ENCODE data around the gene THSD8.
A peak's percentile ranks its signal among the peaks of the same experiment; 100 is the strongest.
"Not testable (repeated sequence)": the region's sequence is repeated elsewhere in the genome, so short reads cannot be mapped to it uniquely, and the experiment has no call there.

THSD8 gene

GRCh38 chr19:12825254-12826131, 23.6 kb downstream of the THSD8 start:
- DNase-seq (ENCODE audit: low read depth in 2 of 2): no peak

DNA sequence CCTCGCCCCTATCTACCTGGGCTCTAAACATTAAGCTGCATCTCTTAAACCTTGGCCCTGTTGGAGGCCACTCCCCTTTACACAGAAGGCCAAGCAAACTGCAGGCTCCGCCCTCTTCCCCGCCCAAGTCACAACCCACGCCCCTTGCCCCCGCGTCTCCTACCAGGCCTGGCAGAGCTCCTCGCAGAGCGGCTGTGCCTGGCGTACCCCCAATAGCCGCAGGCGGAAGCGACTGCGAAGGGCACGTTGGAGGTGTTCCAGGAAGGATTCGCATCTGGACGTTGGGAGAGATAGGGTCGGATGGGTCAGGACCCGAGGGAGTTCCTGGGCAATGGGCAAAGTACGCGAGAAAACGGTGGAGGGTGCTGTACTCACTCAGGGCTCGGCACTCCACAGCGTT, 26.6 kb downstream of the THSD8 start:
- DNase-seq (ENCODE audit: low read depth in 2 of 2): no peak

- DNase-seq (ENCODE audit: low read depth in 2 of 2): no peak
Observed at GRCh38 chr19:12833418-12833737, 31.5 kb downstream of the THSD8 start.

- DNase-seq (ENCODE audit: low read depth in 2 of 2): peak in 1 of 2 donors; percentile 43
Observed at GRCh38 chr19:12833738-12834565, 32.1 kb downstream of the THSD8 start.

DNA sequence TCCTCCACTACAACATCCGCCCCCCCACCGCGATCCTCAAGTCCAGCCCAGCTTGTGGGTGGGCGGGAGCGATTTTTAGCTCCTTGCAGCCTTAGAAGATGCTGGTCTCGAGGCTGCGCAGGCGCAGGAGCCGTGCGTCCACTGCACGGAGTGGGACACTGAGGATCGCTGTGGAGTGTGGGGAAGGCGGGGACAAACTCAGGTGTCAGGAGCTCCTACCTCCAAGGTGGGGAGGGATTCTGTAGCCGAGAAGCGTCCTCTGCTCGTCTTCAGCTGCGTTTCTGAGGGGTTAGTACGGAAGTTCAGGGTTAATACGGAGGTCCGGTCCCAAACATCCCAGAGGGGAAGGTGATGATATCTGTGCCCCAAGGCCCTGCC, 32.7 kb downstream of the THSD8 start, which contains the start of gene RTBDN:
TSS of gene RTBDN (minus strand) at position 14 of the 378 bp plus-strand sequence. CDS start 4,600 bp downstream, outside the sequence.
- DNase-seq (ENCODE audit: low read depth in 2 of 2): no peak

- no peak for DNase-seq (ENCODE audit: low read depth in 2 of 2)
Observed at GRCh38 chr19:12834976-12835757, 33.3 kb downstream of the THSD8 start.

GRCh38 chr19:12836529-12836863, 34.6 kb downstream of the THSD8 start:
- no peak for DNase-seq (ENCODE audit: low read depth in 2 of 2)

- DNase-seq (ENCODE audit: low read depth in 2 of 2): no peak
Observed at GRCh38 chr19:12837225-12837624, 35.4 kb downstream of the THSD8 start.

GRCh38 chr19:12838182-12838885, 36.5 kb downstream of the THSD8 start, which contains the start of gene MAST1:
Gene MAST1 (plus strand): TSS chr19:12838515. CDS start chr19:12838573, 58 bp downstream.
- peak in 1 of 2 donors; percentile 19 for DNase-seq (ENCODE audit: low read depth in 2 of 2)

DNA sequence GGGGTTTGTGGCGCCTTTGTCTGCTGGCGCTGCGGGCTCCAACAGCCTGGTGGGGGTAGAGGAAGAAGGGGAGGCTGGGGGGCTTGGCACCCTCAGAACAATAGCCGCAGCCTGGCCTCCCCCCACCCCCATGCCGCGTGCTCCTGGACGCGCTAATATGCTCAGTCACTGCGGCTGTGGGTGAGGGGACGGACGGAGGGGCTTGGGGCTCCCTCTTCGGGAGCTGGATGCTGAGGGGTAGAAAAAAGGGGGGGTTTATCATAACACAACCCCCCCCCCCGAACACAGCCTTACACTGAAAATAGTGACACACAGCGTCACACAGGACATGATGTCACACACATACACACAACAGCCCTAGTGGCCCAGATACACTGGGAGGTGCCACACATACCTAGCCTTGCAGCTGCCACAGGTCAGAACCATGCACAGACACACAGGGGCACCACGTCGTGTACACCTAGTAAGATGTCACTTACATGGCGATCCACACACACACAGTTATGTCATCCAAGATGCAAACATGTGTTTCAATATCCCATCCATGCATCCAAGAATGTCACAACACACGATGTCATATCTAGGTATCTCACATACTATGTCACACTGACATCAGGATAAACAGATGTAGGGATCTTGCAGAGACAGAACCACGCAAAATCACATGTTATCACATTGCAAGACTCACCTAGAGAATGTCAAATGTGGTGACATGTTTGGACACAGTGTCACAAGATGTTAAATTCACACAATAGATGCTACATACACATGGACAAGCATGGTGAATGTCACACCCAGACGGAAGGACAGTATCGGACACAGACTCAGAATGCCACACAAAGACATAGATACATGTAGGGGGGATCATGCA, 37.3 kb downstream of the THSD8 start:
- no peak for DNase-seq (ENCODE audit: low read depth in 2 of 2)

DNA sequence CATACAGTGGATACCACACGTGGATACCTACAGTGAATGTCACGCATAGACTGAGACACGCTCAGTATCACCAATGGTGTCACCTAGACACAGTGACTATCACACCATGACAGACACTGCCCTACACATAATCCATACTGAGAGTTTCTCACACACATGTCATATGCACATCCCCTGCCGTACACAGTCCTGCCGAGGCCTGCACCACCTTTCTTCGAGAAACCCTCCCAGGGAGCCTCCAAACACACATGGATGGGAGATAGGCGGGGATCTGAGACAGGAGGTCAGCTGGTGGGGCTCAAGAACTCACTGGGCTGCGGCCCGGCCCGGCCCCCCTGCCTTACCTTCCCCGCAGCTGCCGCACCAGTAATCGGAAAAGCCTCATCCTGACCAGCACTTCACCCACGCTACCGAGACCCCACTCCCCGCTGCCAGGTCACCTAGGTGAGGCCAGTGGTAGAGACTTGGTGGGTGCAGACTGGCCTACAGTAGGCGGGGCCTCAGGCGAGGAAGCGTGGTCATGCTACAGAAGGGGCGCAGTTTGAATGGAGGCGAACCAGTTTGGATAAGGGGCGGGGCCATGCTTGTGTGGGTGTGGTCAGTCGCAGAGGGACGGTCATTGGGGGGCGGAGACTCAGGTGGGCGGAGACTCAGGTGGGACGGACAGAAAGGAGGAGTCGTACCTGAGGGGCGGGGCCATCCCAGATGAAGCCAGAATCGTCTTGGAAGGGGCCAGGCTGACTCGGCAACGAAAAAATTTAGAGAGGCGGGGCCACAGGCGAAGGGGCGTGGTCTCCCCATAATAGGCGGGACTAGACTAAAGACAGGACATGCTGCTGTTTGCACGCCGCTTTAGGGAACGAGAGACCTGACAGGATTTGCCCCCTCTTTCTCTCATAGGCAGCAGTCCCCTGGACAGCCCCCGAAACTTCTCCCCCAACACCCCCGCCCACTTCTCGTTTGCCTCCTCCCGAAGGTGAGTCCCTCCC, 38.5 kb downstream of the THSD8 start:
- no peak for DNase-seq (ENCODE audit: low read depth in 2 of 2)

DNA sequence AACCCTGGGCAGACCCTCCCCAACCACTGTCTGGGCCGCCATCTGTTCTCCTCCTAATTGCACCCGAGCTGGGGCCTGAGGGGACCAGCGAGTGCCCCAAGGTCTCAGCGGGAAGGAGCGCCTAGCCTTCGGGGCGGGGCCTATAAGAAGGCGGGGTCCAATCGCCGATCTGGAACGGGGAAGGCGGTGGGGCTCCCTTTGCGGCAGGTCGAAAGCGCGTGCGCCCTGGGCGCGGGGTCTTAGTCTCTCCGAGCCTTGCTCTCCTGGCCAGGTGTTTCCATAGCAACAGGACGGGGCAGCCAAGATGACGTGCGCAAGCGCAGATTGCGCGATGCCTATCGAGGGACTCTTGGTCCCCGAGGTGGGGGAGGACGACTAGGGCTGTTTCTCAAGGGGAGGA, 39.2 kb downstream of the THSD8 start:
- no peak for DNase-seq (ENCODE audit: low read depth in 2 of 2)

DNA sequence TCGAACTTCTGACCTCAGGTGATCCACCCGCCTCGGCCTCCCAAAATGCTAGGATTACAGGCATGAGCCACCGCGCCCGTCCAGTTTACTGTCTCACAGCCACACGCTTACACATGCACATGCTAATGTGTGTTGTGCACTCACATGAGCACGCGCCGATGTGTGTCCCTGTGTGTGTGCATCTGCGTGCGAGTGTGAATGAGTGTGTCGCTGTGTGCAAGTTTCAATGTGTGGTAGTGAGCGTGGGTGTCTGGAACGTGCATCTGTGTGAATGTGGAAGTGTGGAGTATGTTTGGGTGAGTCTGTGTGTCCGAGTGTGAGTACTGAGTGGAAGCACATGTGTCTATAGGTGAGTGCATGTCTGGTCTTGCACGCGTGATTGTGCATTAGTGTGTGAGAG, 40.6 kb downstream of the THSD8 start:
- no peak for DNase-seq (ENCODE audit: low read depth in 2 of 2)

GRCh38 chr19:12843328-12843727, 41.5 kb downstream of the THSD8 start:
- no peak for DNase-seq (ENCODE audit: low read depth in 2 of 2)

DNA sequence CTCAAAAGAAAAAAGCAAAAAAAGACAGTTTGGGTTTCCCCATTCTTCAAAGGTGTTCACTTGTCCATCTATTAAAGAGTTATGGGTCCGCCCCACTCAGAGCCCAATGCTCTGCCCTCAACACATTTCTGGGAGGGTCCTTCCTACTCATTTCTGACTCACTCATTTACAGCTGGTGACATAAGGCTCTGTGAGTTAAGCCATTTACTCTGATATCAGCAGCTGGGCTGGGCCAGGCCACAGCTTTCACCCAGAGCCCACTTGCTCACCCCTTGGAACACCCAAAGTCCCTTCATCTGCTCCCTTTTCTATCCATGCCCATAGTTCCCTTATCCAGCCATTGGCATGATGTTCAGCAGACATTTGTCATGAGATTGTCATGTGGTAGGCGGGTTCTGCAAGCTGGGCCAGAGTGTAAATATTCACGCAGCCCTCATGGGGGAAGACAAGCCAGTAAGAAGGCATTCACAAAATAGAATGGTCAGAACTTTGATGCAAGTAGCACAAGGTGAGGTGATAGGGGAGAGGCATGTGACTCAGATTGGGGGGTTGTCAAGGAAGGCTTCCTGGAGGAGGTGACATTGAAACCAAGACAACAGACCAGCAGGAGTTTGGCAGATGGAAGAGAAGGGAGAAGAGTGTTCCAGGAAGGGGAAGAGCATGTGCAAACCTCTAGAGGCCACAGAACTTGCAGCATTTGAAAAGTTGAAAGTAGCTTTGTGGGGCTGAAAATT, 42.3 kb downstream of the THSD8 start:
- DNase-seq (ENCODE audit: low read depth in 2 of 2): no peak

DNA sequence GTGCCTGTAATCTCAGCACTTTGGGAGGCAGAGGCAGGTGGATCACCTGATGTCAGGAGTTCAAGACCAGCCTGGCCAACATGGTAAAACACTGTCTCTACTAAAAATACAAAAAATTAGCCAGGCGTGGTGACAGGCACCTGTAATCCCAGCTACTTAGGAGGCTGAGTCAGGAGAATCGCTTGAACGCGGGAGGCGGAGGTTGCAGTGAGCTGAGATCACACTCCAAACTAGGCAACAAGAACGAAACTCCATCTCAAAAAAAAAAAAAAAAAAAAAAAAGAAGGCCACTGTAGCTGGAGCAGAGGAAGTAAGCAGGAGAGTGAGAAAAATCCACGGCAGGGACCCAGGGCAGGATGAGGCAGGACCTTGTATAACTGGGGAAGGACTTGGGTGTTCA, 44.7 kb downstream of the THSD8 start:
- not testable (repeated sequence) for DNase-seq (ENCODE audit: low read depth in 2 of 2)

GRCh38 chr19:12847159-12848139, 45.6 kb downstream of the THSD8 start:
- peak; percentile 67 to 74 for DNase-seq (ENCODE audit: low read depth in 2 of 2)
